ENCODE measurements around the gene USH1C. TPM values are rescaled to one million over a fixed set of nuclear protein-coding genes. Genes with fewer than 3 reads are reported as not detected.

USH1C gene
- total RNA-seq, 1 experiment from 2014 or later, result not detected

DNA sequence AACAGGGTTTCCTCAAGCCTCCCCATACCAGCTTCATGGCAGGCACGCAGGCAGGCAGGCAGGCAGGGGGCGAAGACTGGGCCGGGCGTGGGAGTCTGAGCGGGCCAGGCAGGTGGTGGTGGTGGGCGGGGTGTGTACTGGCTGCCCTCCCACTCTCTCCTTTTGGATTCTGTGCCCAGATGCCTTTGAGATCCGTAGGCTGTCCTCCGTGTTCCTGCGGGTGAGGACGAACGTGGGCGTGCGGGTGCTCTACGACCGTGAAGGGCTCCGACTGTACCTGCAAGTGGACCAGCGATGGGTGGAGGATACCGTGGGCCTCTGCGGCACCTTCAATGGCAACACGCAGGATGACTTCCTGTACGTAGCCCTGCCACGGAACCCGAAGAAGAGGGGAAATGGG lies 25.8 kb upstream of the USH1C start:
- no peak for DNase-seq (ENCODE audit: low spot score)

- no peak for DNase-seq (ENCODE audit: low spot score)
Observed at GRCh38 chr11:17568944-17569343, 24.7 kb upstream of the USH1C start.

DNA sequence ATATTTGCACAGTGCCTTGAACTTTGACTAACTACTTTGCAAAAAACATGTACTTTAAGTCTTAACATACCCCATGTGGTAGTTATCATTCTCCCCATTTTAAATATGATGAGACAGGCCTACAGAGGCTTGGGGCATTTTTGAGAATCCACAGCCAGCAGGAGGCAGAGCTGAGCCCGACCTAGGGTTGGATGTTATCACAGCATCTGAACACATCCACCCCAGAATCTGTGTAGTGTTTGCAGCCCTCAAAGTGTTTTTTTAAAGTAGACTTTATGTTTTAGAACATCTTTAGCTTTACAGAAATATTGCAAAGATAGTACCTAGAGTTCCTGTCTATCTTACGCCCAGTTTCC lies 20.4 kb upstream of the USH1C start:
- DNase-seq (ENCODE audit: low spot score), result no peak

GRCh38 chr11:17563961-17564686 lies 19.9 kb upstream of the USH1C start:
- no peak for DNase-seq (ENCODE audit: low spot score)

DNA sequence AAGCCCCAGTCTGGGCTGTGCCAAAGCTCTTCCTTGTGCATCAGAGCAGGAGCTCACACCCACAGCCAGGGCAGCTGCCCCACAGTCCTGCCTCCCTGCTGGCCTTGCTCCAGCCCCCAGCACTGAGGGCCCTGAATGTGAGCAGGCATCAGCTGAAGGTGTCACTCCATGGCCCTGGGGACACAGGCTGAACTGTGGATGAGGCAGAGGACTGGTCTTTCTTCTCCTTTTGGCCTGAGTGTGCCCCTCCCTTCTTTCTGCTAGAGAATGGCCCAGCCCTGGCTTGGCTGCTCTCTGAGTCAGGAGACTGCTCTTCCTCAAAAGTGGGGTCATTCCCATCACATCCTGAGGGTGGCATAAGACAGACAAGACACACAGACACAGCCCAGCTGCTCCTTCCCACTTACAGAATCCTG lies 19.0 kb upstream of the USH1C start:
- DNase-seq (ENCODE audit: low spot score), result no peak

- DNase-seq (ENCODE audit: low spot score), result no peak
Observed at GRCh38 chr11:17561526-17561925, 17.3 kb upstream of the USH1C start.

GRCh38 chr11:17561111-17561415 lies 16.8 kb upstream of the USH1C start:
- no peak for DNase-seq (ENCODE audit: low spot score)

GRCh38 chr11:17560281-17561110 lies 16.3 kb upstream of the USH1C start:
- no peak for DNase-seq (ENCODE audit: low spot score)

- no peak for DNase-seq (ENCODE audit: low spot score)
Observed at GRCh38 chr11:17559341-17560087, 15.3 kb upstream of the USH1C start.

GRCh38 chr11:17558916-17559315 lies 14.7 kb upstream of the USH1C start:
- DNase-seq (ENCODE audit: low spot score), result no peak

GRCh38 chr11:17558025-17558780 lies 14.0 kb upstream of the USH1C start:
- DNase-seq (ENCODE audit: low spot score), result no peak

- no peak for DNase-seq (ENCODE audit: low spot score)
Observed at GRCh38 chr11:17556999-17557398, 12.8 kb upstream of the USH1C start.

- no peak for DNase-seq (ENCODE audit: low spot score)
Observed at GRCh38 chr11:17554487-17554886, 10.3 kb upstream of the USH1C start.

- DNase-seq (ENCODE audit: low spot score), result no peak
Observed at GRCh38 chr11:17553249-17553546, 9.0 kb upstream of the USH1C start.

- no peak for DNase-seq (ENCODE audit: low spot score)
Observed at GRCh38 chr11:17552392-17553248, 8.4 kb upstream of the USH1C start.

GRCh38 chr11:17552041-17552355 lies 7.8 kb upstream of the USH1C start:
- no peak for DNase-seq (ENCODE audit: low spot score)

DNA sequence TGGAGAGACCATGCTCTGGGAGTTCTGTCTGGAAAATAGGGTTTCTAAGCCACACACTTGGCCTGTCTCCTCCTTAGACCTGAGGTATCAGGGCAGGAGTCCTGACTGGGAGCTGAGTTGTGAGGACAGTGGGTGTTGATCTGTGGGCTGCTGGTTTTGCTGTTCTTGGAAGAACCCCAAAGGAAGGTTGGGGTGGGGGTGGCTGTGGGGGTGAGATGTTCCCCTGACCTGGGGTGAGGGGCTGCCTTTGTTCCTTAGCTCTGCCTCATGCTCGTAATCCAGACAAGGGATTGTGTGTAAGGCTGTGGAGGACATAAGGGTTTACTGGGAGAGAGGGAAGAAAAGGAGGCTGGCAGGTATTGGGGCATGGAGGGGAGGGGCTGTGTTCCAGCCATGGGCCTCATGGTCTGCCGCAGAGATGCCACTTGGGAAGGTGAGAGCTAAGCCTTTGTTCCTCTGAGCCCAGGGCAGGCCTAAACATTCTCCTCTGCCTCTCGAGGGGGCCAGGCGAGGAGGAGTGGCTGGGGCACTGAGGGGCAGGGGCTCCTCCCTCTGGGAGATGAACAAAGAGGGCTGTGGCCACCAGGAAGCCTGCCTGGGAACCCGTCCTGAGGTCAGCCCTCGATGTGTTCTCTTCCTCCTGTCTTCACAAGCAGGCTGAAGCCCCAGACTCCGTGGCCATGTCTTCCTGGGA lies 7.3 kb upstream of the USH1C start:
- DNase-seq (ENCODE audit: low spot score), result no peak

DNA sequence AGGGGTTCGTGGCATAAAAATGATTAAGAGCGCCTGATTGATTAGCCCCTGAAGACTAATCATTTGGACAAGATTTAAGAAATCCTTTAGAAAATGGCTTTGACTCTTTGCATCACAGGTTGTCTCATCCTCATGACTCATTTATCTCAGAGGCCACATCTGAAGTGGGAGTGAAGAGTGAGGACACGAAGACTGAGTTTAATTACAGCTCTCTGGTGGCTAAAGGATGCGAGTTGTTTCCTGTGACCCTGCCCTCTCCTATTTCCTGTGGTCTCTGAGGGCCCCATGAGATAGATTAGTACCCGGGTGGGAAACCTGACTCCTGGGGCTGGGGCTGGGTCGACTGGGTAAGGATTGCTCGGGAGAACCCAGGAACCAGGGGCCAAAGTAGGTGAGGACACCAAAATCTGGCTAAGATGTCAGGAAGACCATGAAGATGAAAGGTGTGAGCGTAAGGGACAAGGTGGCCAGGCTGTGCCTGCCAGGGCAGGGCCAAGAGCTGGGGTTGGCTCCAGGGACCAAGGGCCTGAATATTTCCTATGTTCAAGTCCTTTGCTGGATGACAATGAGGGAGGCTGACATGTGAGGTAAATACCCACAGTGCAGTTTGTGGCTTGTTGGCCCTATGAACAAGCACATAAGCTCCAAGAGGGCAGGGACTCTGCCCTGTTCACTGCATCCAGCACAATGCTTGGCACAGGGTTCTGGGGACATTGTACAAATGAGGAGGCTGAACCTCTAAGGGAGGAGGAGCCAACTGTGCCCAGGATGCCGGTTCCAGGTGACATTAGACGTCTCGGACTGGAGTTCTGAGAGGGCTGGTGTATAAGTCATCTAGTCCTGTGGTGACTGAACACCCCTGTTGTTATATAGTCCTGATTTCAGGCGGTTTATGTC lies 6.5 kb upstream of the USH1C start:
- no peak for DNase-seq (ENCODE audit: low spot score)

DNA sequence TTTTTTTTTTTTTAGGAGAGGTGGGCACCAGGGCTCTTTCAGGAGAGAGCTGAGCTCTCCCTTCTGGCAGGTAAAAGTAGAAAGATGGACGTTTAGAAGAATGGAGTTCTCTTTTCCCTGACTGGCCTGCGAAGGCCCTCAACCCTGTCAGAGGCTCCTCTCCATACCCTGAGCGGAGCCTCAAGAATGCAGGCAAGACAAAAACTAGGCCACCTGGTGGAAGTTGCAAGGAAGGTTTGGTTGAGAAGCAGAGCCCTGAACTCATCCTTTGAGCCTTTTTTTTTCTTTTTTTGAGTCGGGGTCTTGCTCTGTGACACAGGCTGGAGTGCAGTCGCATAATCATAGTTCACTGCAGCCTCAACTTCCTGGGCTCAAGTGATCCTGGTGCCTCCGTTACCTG lies 4.2 kb upstream of the USH1C start:
- DNase-seq (ENCODE audit: low spot score), result no peak

DNA sequence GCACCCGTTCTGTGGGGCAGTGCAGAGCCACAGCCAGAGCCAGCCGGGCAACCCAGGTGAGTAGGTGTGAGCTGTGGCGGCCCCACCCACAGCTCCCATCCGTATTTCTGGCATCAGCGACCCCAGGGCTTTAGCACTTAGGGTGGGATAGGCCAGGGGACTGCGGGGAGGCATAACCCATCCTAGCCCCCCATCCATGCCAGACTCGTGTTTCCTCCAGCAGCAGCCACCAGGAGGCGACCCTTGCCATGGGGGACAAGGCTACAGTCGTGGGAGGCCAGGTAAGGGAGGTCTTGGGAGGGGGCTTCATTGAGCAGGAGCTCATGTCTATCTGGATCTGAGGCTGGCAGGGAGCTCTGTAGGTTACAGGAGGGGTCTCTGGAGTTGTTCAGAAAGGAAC lies 3.7 kb upstream of the USH1C start:
- DNase-seq (ENCODE audit: low spot score), result no peak
